ENCODE results near the gene FCGR2B. TPM values are rescaled to one million over a fixed set of nuclear protein-coding genes. Genes with fewer than 3 reads are reported as not detected.
"Not testable (repeated sequence)": the region's sequence is repeated elsewhere in the genome, so short reads cannot be mapped to it uniquely, and the experiment has no call there.

Gene FCGR2B
- total RNA-seq, 2 experiments from 2014 or later = not detected

GRCh38 chr1:161688946-161689345, 26.0 kb downstream of the FCGR2B start:
- CTCF ChIA-PET = no interaction called here
- no peaks in the 10 kb centered on the region for H3K9me3 Mint-ChIP-seq
- H3K4me3 Mint-ChIP-seq = no peak overlapping the region
- H3K27ac Mint-ChIP-seq = no peak overlapping the region
- TF ChIP-seq, protein P1, sequence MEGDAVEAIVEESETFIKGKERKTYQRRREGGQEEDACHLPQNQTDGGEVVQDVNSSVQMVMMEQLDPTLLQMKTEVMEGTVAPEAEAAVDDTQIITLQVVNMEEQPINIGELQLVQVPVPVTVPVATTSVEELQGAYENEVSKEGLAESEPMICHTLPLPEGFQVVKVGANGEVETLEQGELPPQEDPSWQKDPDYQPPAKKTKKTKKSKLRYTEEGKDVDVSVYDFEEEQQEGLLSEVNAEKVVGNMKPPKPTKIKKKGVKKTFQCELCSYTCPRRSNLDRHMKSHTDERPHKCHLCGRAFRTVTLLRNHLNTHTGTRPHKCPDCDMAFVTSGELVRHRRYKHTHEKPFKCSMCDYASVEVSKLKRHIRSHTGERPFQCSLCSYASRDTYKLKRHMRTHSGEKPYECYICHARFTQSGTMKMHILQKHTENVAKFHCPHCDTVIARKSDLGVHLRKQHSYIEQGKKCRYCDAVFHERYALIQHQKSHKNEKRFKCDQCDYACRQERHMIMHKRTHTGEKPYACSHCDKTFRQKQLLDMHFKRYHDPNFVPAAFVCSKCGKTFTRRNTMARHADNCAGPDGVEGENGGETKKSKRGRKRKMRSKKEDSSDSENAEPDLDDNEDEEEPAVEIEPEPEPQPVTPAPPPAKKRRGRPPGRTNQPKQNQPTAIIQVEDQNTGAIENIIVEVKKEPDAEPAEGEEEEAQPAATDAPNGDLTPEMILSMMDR (IDR thresholded peaks at IDR 0.05) = no peak
- no peak for ATAC-seq
- no peaks in the 10 kb centered on the region for H3K4me1 Mint-ChIP-seq (ENCODE audit: low read depth)
- intact Hi-C loops (cut with micrococcal nuclease) = no loop called here
- no peaks in the 10 kb centered on the region for H3K36me3 Mint-ChIP-seq (ENCODE audit: low read depth)
- peaks cover 9% of the 10 kb centered on the region for H3K27me3 Mint-ChIP-seq
- no peak for DNase-seq
- POLR2A ChIA-PET = interaction anchor here (1.2 kb wide), 1 partner anchor 13 kb away, joined by 4 read pairs; no protein-coding TSS in a partner anchor

GRCh38 chr1:161691846-161692245, 28.9 kb downstream of the FCGR2B start:
- H3K4me3 Mint-ChIP-seq = no peak overlapping the region
- no peak overlapping the region for H3K27ac Mint-ChIP-seq
- no peaks in the 10 kb centered on the region for H3K36me3 Mint-ChIP-seq (ENCODE audit: low read depth)
- POLR2A ChIA-PET = no interaction called here
- DNase-seq = no peak
- CTCF ChIA-PET = interaction anchor here (0.8 to 1.3 kb wide), 3 partner anchors 16 to 50 kb away, joined by 3 read pairs; partner anchors contain the start of gene FCRLA
- intact Hi-C loops (cut with micrococcal nuclease) = no loop called here
- peaks cover 4% of the 10 kb centered on the region for H3K9me3 Mint-ChIP-seq
- H3K27me3 Mint-ChIP-seq = peaks cover 18% of the 10 kb centered on the region
- TF ChIP-seq, protein P1 (IDR thresholded peaks at IDR 0.05) = no peak
- H3K4me1 Mint-ChIP-seq (ENCODE audit: low read depth) = no peaks in the 10 kb centered on the region
- ATAC-seq = no peak

DNA sequence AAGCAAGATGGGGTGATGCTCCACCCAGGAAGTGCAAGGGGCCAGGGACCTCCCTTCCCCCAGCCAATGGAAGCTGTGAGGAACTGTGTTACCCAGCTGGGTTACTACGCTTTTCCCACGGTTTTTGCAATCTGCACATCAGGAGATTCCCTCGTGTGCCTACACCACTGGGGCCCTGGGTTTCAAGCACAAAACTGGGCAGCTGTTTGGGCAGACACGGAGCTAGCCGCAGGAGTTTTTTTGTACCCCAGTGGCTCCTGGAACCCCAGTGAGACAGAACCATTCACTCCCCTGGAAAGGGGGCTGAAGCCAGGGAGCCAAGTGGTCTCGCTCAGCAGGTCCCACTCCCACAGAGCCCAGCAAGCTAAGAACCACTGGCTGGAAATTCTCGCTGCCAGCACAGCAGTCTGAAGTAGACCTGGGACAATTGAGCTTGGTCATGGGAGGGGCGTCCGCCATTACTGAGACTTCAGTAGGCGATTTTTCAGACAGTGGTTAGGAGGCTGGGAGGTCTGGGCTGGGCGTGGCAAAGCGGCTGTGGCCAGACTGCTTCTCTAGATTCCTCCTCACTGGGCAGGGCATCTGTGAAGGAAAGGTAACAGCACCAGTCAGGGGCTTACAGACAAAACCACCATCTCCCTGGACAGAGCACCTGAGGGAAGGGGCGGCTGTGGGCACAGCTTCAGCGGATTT, 30.2 kb downstream of the FCGR2B start:
- ATAC-seq; H3K27ac Mint-ChIP-seq; H3K4me1 Mint-ChIP-seq (ENCODE audit: low read depth); H3K36me3 Mint-ChIP-seq (ENCODE audit: low read depth); H3K9me3 Mint-ChIP-seq; DNase-seq; H3K4me3 Mint-ChIP-seq; intact Hi-C loops (cut with micrococcal nuclease): not testable (repeated sequence)
- POLR2A ChIA-PET = interaction anchor here (1.0 kb wide), 1 partner anchor 17 kb away, joined by 3 read pairs; no protein-coding TSS in a partner anchor
- H3K27me3 Mint-ChIP-seq = peaks cover 24% of the 10 kb centered on the region
- CTCF ChIA-PET = interaction anchor here (0.8 to 1.8 kb wide), 3 partner anchors 9 to 48 kb away, joined by 3 to 5 read pairs (median 3); no protein-coding TSS in a partner anchor

DNA sequence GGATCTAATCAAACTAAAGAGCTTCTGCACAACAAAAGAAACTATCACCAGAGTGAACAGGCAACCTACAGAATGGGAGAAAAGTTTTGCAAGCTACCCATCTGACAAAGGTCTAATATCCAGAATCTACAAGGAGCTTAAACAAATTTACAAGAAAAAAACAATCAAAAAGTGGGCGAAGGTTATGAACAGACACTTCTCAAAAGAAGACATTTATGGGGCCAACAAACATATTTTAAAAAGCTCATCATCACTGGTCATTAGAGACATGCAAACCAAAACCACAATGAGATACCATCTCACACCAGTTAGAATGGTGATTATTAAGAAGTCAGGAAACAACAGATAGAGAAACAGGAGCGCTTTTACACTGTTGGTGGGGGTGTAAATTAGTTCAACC, 35.4 kb downstream of the FCGR2B start:
- CTCF ChIA-PET; H3K4me1 Mint-ChIP-seq (ENCODE audit: low read depth); ATAC-seq; H3K27ac Mint-ChIP-seq; H3K36me3 Mint-ChIP-seq (ENCODE audit: low read depth); DNase-seq; intact Hi-C loops (cut with micrococcal nuclease); H3K9me3 Mint-ChIP-seq; H3K4me3 Mint-ChIP-seq; POLR2A ChIA-PET: not testable (repeated sequence)
- peaks cover 19% of the 10 kb centered on the region for H3K27me3 Mint-ChIP-seq

GRCh38 chr1:161702250-161702649, 39.3 kb downstream of the FCGR2B start:
- Mint-ChIP-seq H3K4me3 (no peak overlapping the region), H3K9me3 (no peaks in the 10 kb centered on the region), H3K27me3 (peaks cover 8% of the 10 kb centered on the region), H3K27ac (no peak overlapping the region), H3K36me3 (ENCODE audit: low read depth) (no peaks in the 10 kb centered on the region), H3K4me1 (ENCODE audit: low read depth) (no peaks in the 10 kb centered on the region)
- DNase-seq (no peak), ATAC-seq (no peak)
- CTCF ChIA-PET = interaction anchor here (2.0 kb wide), 1 partner anchor 9 kb away, joined by 5 read pairs; no protein-coding TSS in a partner anchor
- intact Hi-C loops (cut with micrococcal nuclease) = no loop called here
- TF ChIP-seq, protein P1 (IDR thresholded peaks at IDR 0.05) = no peak
- POLR2A ChIA-PET = interaction anchor here (1.4 kb wide), 1 partner anchor 13 kb away, joined by 4 read pairs; no protein-coding TSS in a partner anchor

DNA sequence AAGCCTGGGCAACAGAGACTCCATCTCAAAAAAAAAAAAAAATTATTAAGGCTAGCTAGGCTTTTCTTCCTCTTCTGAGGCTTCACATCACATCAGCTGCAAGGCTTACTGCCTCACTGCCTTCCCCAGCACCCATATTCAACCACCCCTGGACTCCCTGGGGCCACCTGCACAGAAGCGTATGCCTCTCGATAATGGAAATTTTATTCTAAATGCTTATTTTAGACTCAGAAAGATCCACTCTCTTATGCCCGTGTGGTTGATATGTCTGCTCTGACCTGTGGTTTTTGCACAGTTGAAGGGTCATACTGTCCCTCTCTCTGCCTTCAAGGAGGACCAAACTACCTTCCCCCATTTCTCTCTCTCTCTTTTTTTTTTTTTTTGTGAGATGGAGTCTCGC, 42.6 kb downstream of the FCGR2B start:
- ATAC-seq (no peak), DNase-seq (no peak)
- intact Hi-C loops (cut with micrococcal nuclease) = no loop called here
- Mint-ChIP-seq H3K4me1 (ENCODE audit: low read depth) (no peaks in the 10 kb centered on the region), H3K36me3 (ENCODE audit: low read depth) (no peaks in the 10 kb centered on the region), H3K27ac (no peak overlapping the region), H3K9me3 (no peaks in the 10 kb centered on the region), H3K27me3 (peaks cover 11% of the 10 kb centered on the region), H3K4me3 (no peak overlapping the region)
- CTCF ChIA-PET = interaction anchor here (1.4 kb wide), 1 partner anchor 11 kb away, joined by 3 read pairs; no protein-coding TSS in a partner anchor
- POLR2A ChIA-PET = no interaction called here
- TF ChIP-seq, protein P1 (IDR thresholded peaks at IDR 0.05) = no peak
